Stimulated activated CD8-positive, alpha-beta memory T cell treated with anti-CD3 and anti-CD28 coated beads, Interleukin-7, amount 100 ng/mL, for 1 hour (primary cell): Measurements from ENCODE around the gene CCER1.

Source experiments
- DNase-seq, 2 donors: peaks; one replicate each; pipeline ENCODE4 v3.0.0-alpha.2; 2020; ENCODE audit warnings: low read depth in 2 of 2

Gene CCER1

GRCh38 chr12:90969346-90969745 lies 14.4 kb upstream of the CCER1 start:
- no peak for DNase-seq

GRCh38 chr12:90965204-90965603 lies 10.2 kb upstream of the CCER1 start:
- no peak for DNase-seq

GRCh38 chr12:90964616-90965015 lies 9.6 kb upstream of the CCER1 start:
- no peak for DNase-seq

GRCh38 chr12:90963946-90964345 lies 9.0 kb upstream of the CCER1 start:
- DNase-seq = no peak

GRCh38 chr12:90961154-90961553 lies 6.2 kb upstream of the CCER1 start:
- DNase-seq = no peak

- no peak for DNase-seq
These were observed 4.7 kb upstream of the CCER1 start for GRCh38 chr12:90959538-90960139.

GRCh38 chr12:90959032-90959431 lies 4.1 kb upstream of the CCER1 start:
- no peak for DNase-seq

GRCh38 chr12:90958347-90958746 lies 3.4 kb upstream of the CCER1 start:
- no peak for DNase-seq

GRCh38 chr12:90954428-90954827 lies 548 bp downstream of the CCER1 start:
- DNase-seq = no peak

- no peak for DNase-seq
These were observed 987 bp downstream of the CCER1 start for GRCh38 chr12:90953956-90954421.

- DNase-seq = no peak
These were observed 3.4 kb downstream of the CCER1 start for GRCh38 chr12:90951432-90952105.

GRCh38 chr12:90947869-90948268 lies 7.1 kb downstream of the CCER1 start:
- DNase-seq = no peak

GRCh38 chr12:90945070-90945649 lies 9.8 kb downstream of the CCER1 start:
- DNase-seq = no peak

- no peak for DNase-seq
These were observed 11.7 kb downstream of the CCER1 start for GRCh38 chr12:90943255-90943654.

GRCh38 chr12:90940872-90941499 lies 14.0 kb downstream of the CCER1 start:
- DNase-seq = no peak

GRCh38 chr12:90939382-90939781 lies 15.6 kb downstream of the CCER1 start:
- no peak for DNase-seq

GRCh38 chr12:90938451-90938850 lies 16.5 kb downstream of the CCER1 start:
- DNase-seq = no peak

GRCh38 chr12:90937651-90938050 lies 17.3 kb downstream of the CCER1 start:
- DNase-seq = no peak

- DNase-seq = no peak
These were observed 18.6 kb downstream of the CCER1 start for GRCh38 chr12:90936230-90937005.

GRCh38 chr12:90925562-90925961 lies 29.4 kb downstream of the CCER1 start:
- no peak for DNase-seq

GRCh38 chr12:90924406-90924805 lies 30.6 kb downstream of the CCER1 start:
- no peak for DNase-seq

- DNase-seq = no peak
These were observed 32.8 kb downstream of the CCER1 start for GRCh38 chr12:90922145-90922627.
